K562 (cell line): Measurements from ENCODE around the gene STK31. TPM values are rescaled to one million over a fixed set of nuclear protein-coding genes. Genes with fewer than 3 reads are reported as not detected.

Source experiments
- ATAC-seq: fragments of 200-7000 bp; cut with Tn5 transposase; 3 replicates; pipeline ENCODE4 v1.9.1; 2020; ENCODE audit warnings: moderate library complexity
- BruUV-seq: library from RNA; stranded (reverse); fragments of 400-500 nt; replicated peaks from 2 replicates; lab custom pipeline; 2021; lab: Mats Ljungman, UMichigan
- CTCF ChIA-PET: fragments of 300-600 bp; formaldehyde crosslinking; extraction: SDS; loops from one replicate; lab custom pipeline; 2021; ENCODE audit warnings: low intra/inter-chr PET ratio; lab: Yijun Ruan, JAX
- POLR2A ChIA-PET: fragments of 300-600, 350-650 bp; sonication (Branson Sonifier 250); formaldehyde crosslinking; extraction: SDS; loops from one replicate; lab custom pipeline; 2021; ENCODE audit warnings: antibody characterized with exemption, inconsistent platforms; lab: Yijun Ruan, JAX
- DNase-seq, 4 experiments: peaks; one replicate each; pipeline versions ENCODE4 v3.0.0 to v3.0.0-alpha.2; 2011 to 2018; ENCODE audit warnings: low spot score in 3 of 4, mixed read lengths in 3 of 4; ENCODE audit errors: extremely low read depth in 1 of 4
- FAIRE-seq: peaks from 2 replicates; lab custom pipeline; 2011; peaks lifted over from hg19 to GRCh38; lab: Jason Lieb, UNC
- H2AFZ ChIP-seq: 2 replicates; pipeline ENCODE4 v1.6.0; 2011; ENCODE audit warnings: low read depth, low read length, control low read depth, inconsistent platforms
- H3K27ac ChIP-seq: fragments of 200-600 bp; 3 replicates; pipeline ENCODE4 v1.8.0; 2011; ENCODE audit warnings: low read depth, mild to moderate bottlenecking, control low read depth, inconsistent platforms, low read length, moderate library complexity, mixed read lengths; ENCODE audit errors: extremely low read depth
- H3K27me3 ChIP-seq, 2 experiments: fragments of 300-600 bp in 1 of 2; 2 replicates in 1 of 2; 3 replicates in 1 of 2; pipeline versions ENCODE4 v1.6.0 to v1.8.0; 2011; ENCODE audit warnings: inconsistent platforms in 2 of 2, low read length in 2 of 2, mild to moderate bottlenecking in 1 of 2, mixed read lengths in 1 of 2, moderate library complexity in 1 of 2; ENCODE audit not compliant: control insufficient read depth in 2 of 2, insufficient read depth in 2 of 2
- H3K36me3 ChIP-seq: fragments of 300-600 bp; 3 replicates; pipeline ENCODE4 v1.8.0; 2011; ENCODE audit warnings: mild to moderate bottlenecking, low read length, inconsistent platforms; ENCODE audit not compliant: control insufficient read depth, insufficient read depth
- H3K4me1 ChIP-seq, 2 experiments: fragments of 200-600 bp in 1 of 2; replicated peaks in 1 of 2; 2 replicates in 1 of 2; 3 replicates in 1 of 2; pipeline versions ENCODE4 v1.5.1 to v1.8.0; 2011; ENCODE audit warnings: inconsistent platforms in 2 of 2, low read length in 2 of 2, mild to moderate bottlenecking in 1 of 2, mixed read lengths in 1 of 2, moderate library complexity in 1 of 2; ENCODE audit not compliant: control insufficient read depth in 2 of 2, insufficient read depth in 2 of 2
- H3K4me2 ChIP-seq: 2 replicates; pipeline ENCODE4 v1.6.1; 2011; ENCODE audit warnings: low read length, control low read depth, inconsistent platforms, mixed read lengths; ENCODE audit not compliant: insufficient read depth
- H3K4me3 ChIP-seq: fragments of 200-600 bp; sonication (generic), shearing (Covaris generic); 2 replicates; pipeline ENCODE4 v1.5.1; 2016; ENCODE audit warnings: control low read depth, inconsistent platforms
- H3K79me2 ChIP-seq: fragments of 200-600 bp; 3 replicates; pipeline ENCODE4 v1.8.0; 2011; ENCODE audit warnings: low read length, inconsistent platforms; ENCODE audit not compliant: control insufficient read depth, insufficient read depth
- H3K9ac ChIP-seq, 2 experiments: 2 replicates each; pipeline versions ENCODE4 v1.6.0 to v1.6.1; 2011; ENCODE audit warnings: low read depth in 2 of 2, low read length in 2 of 2, control low read depth in 1 of 2, inconsistent platforms in 1 of 2, mild to moderate bottlenecking in 1 of 2, mixed read lengths in 1 of 2; ENCODE audit not compliant: insufficient read depth in 1 of 2
- H3K9me1 ChIP-seq: one replicate; pipeline ENCODE4 v1.6.0; 2011; ENCODE audit warnings: inconsistent platforms, mild to moderate bottlenecking, low read length, moderate library complexity; ENCODE audit not compliant: control insufficient read depth, insufficient read depth
- H3K9me3 ChIP-seq: replicated peaks from 2 replicates; pipeline ENCODE4 v1.5.1; 2011; ENCODE audit warnings: low read depth, low read length, inconsistent platforms; ENCODE audit not compliant: control insufficient read depth, insufficient read depth
- H4K20me1 ChIP-seq: replicated peaks from 2 replicates; pipeline ENCODE4 v1.6.1; 2011; ENCODE audit warnings: low read length, inconsistent platforms, mixed read lengths; ENCODE audit not compliant: control insufficient read depth, insufficient read depth
- HEY1 ChIP-seq: fragments of 250-450 bp; sonication (Bioruptor Pico); IDR thresholded peaks from 2 replicates; pipeline ENCODE4 v1.5.0; 2020; ENCODE audit warnings: mild to moderate bottlenecking, moderate library complexity, borderline replicate concordance
- HNRNPK ChIP-seq: fragments of 200-400 bp; formaldehyde crosslinking; IDR thresholded peaks from one replicate; pipeline ENCODE4 v1.6.1; 2018; ENCODE audit warnings: mild to moderate bottlenecking, low read depth, low read length; ENCODE audit not compliant: poor library complexity, severe bottlenecking
- KAT8 ChIP-seq: fragments of 450-650 bp; IDR thresholded peaks from 2 replicates; pipeline ENCODE4 v1.6.1; 2016; ENCODE audit warnings: low read depth, mild to moderate bottlenecking
- NFATC3 ChIP-seq: fragments of 450-650 bp; IDR thresholded peaks from 2 replicates; pipeline ENCODE4 v1.6.1; 2017; ENCODE audit warnings: mild to moderate bottlenecking
- PTRF ChIP-seq: fragments of 450-650 bp; IDR thresholded peaks from 2 replicates; pipeline ENCODE4 v1.6.1; 2016; ENCODE audit warnings: mild to moderate bottlenecking, missing genetic modification characterization, missing compliant biosample characterization
- ZKSCAN3 ChIP-seq: fragments of 250-450 bp; sonication (Bioruptor Pico); IDR thresholded peaks from 2 replicates; pipeline ENCODE4 v1.4.0; 2020
- ZNF121 ChIP-seq: sonication (generic); formaldehyde crosslinking; conservative IDR thresholded peaks from 2 replicates; pipeline ENCODE4 v1.8.0; 2022; ENCODE audit warnings: missing genetic modification reagents
- WGBS: fragments of 100-300 bp; shearing (Covaris generic); methylation state at CpG from one replicate; pipeline ENCODE4 v1.1.6; 2016; ENCODE audit warnings: low coverage, mixed read lengths; ENCODE audit not compliant: insufficient coverage; ENCODE audit errors: missing lambda C conversion rate; 5-methylcytosine and 5-hydroxymethylcytosine counted together
- in situ Hi-C: fragments of 300-500 bp; cut with MboI; formaldehyde crosslinking; loops from 4 replicates; pipeline ENCODE4 v1.15.0; 2018; ENCODE audit warnings: inconsistent platforms, mixed read lengths
- intact Hi-C: fragments of 100-400 bp; cut with micrococcal nuclease; formaldehyde crosslinking; loops from 2 replicates; pipeline ENCODE4 v1.14.2; 2022
- polyA plus RNA-seq, 8 experiments: library from polyadenylated mRNA; depleted of rRNA in 4 of 8; stranded (reverse) in 5 of 8; unstranded in 3 of 8; fragments of >200 nt; fragmentation: Nextera tagmentation in 2 of 8; fragmentation: Illumina TruSeq in 1 of 8; extraction: Ambion mirVana in 2 of 8; extraction: Trizol in 1 of 8; gene quantifications; 2 replicates each; pipeline versions ENCODE4 v1.2.1 to v1.2.3, GENCODE V29; 2011 to 2014; ENCODE audit warnings: inconsistent platforms in 1 of 8, missing spikeins in 1 of 8
- total RNA-seq, 7 experiments: library from RNA; depleted of rRNA in 6 of 7; stranded (reverse); fragments of >200 nt in 6 of 7; fragmentation: Illumina TruSeq in 2 of 7; extraction: Trizol in 2 of 7; gene quantifications; 2 replicates each; pipeline versions ENCODE4 v1.2.1 to v1.2.3, GENCODE V29; 2011 to 2021; ENCODE audit warnings: low replicate concordance in 1 of 7
- TF ChIP-seq, protein P1 (sequence below): IDR thresholded peaks from 2 replicates; pipeline ENCODE4 v1.6.1; 2011; ENCODE audit warnings: borderline replicate concordance, low read depth, mild to moderate bottlenecking, moderate library complexity, low read length; ENCODE audit not compliant: insufficient read depth, poor library complexity, severe bottlenecking
- TF ChIP-seq, protein P2 (sequence below): fragments of 250-450 bp; sonication (Bioruptor Pico); IDR thresholded peaks from 2 replicates; pipeline ENCODE4 v1.6.1; 2021; ENCODE audit warnings: mild to moderate bottlenecking

Gene STK31
- total and polyA plus RNA-seq, 9 of the 15 experiments (the other 6 are each of a cell fraction or from before 2014, with no cell fraction given) = 0.09 to 1.2 (median 0.26) TPM

DNA sequence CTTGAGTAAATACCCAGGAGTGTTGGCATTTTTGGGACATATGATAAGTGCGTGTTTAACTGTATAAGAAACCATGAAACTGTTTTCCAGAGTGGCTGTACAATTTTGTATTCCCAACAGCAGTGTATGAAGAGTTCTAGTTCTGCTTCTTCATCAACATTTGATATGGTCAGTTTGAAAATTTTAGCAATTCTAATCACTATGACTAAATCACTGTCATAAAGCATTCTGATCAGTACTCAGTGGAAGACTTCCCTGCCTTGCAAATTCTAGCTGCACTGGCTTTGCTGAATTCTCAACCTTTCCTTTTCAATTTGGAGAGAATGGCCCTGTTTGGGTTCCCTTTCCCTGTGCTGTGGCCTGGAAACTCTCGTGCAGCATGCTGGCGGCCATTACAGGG lies 48.6 kb upstream of the STK31 start (continued):
- TF ChIP-seq PTRF (tag) (no peak), HNRNPK (no peak), NFATC3 (no peak), HEY1 (no peak)

DNA sequence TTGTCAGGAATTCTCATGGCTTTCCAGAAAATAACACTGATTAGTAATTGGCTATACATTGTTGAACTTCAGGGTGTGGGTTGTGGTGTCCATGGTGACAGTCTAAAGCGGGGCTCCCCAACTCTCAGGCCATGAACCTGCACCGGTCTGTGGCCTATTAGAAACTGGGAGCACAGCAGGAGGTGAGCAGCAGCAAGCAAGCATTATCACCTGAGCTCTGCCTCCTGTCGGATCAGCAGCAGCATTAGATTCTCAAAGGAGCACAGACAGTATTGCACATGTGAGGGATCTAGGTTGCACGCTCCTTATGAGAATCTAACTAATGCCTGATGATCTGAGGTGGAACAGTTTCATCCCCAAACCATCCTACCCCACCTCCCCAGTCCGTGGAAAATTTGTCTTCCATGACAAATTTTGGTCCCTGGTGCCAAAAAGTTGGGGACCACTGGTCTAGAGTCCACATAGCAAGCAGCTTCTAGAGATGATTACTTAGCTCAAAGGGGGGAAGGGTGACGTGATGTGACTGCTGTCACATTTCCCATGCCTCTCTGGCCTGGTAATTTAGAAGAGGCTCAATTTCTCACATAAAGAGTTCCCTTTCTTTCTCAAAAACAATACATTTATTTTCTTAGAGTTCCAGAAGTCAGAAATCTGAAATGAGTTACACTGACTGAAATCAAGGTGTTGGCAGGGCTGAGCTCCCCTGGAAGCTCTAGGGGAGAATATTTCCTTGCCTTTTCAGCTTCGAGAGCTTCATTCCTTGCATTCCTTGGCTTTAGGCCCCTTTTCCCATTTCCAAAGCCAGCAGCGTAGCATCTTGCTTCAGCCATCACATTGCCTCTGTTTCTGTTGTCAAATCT lies 47.7 kb upstream of the STK31 start:
- DNase-seq (no peak), ATAC-seq (peak; percentile 48), FAIRE-seq (no peak)
- Histone ChIP-seq H3K9ac (no peak overlapping the region), H3K27ac (no peak overlapping the region), H3K4me1 (no peaks in the 10 kb centered on the region), H2AFZ (no peak overlapping the region), H4K20me1 (no peaks in the 10 kb centered on the region), H3K4me3 (no peak overlapping the region), H3K9me3 (peaks cover 3% of the 10 kb centered on the region; the same call in 1 of the 2 replicates), H3K4me2 (no peak overlapping the region), H3K36me3 (no peaks in the 10 kb centered on the region), H3K27me3 (no peaks in the 10 kb centered on the region; a peak in 3 of 5 replicates), H3K79me2 (no peaks in the 10 kb centered on the region), H3K9me1 (no peaks in the 10 kb centered on the region)
- intact Hi-C loops = no loop called here
- BruUV-seq = no TSS peak
- TF ChIP-seq, protein P1, sequence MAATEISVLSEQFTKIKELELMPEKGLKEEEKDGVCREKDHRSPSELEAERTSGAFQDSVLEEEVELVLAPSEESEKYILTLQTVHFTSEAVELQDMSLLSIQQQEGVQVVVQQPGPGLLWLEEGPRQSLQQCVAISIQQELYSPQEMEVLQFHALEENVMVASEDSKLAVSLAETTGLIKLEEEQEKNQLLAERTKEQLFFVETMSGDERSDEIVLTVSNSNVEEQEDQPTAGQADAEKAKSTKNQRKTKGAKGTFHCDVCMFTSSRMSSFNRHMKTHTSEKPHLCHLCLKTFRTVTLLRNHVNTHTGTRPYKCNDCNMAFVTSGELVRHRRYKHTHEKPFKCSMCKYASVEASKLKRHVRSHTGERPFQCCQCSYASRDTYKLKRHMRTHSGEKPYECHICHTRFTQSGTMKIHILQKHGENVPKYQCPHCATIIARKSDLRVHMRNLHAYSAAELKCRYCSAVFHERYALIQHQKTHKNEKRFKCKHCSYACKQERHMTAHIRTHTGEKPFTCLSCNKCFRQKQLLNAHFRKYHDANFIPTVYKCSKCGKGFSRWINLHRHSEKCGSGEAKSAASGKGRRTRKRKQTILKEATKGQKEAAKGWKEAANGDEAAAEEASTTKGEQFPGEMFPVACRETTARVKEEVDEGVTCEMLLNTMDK = peak; percentile 34
- TF ChIP-seq ZNF121 (CRISPR knock-in tag) = no peak
- TF ChIP-seq, protein P2, sequence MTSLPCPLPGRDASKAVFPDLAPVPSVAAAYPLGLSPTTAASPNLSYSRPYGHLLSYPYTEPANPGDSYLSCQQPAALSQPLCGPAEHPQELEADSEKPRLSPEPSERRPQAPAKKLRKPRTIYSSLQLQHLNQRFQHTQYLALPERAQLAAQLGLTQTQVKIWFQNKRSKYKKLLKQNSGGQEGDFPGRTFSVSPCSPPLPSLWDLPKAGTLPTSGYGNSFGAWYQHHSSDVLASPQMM (CRISPR knock-in tag) = no peak
- TF ChIP-seq KAT8 = no peak
- no peak for TF ChIP-seq ZKSCAN3 (CRISPR knock-in tag)
- CTCF ChIA-PET = no interaction called here
- POLR2A ChIA-PET = interaction anchor here (0.9 to 1.7 kb wide), 3 partner anchors 12 to 1708 kb away, joined by 3 to 5 read pairs (median 3); no protein-coding TSS in a partner anchor
- 6% methylated on average over 7 of the region's 8 CpGs for WGBS
- in situ Hi-C loops = no loop called here
